Measurements from ENCODE around the gene PRPF31. TPM values are rescaled to one million over a fixed set of nuclear protein-coding genes. Genes with fewer than 3 reads are reported as not detected.

The PRPF31 gene
- total and polyA plus RNA-seq, 2 of the 13 experiments (the other 11 are each of a cell fraction or from before 2014, with no cell fraction given), result 23.8 to 63.8 TPM

GRCh38 chr19:54172471-54173358 lies 57.2 kb downstream of the PRPF31 start, which contains the start of gene TMC4:
TMC4 (minus strand) TSS chr19:54173160; CDS start chr19:54173117, 43 bp downstream.
- DNase-seq (ENCODE audit: low spot score) (no peak), ATAC-seq (peak; percentile 53), FAIRE-seq (no peak)
- no peaks in the 10 kb centered on the region for H3K27me3 ChIP-seq (ENCODE audit: control insufficient read depth in 1 of 2, insufficient read depth in 2 of 2, low read length in 2 of 2)
- H2AFZ ChIP-seq (ENCODE audit: low read length), result no peak within 1 kb of the TSS
- no peak within 1 kb of the TSS for H3K4me2 ChIP-seq (ENCODE audit: low read depth, low read length)
- in situ Hi-C loops (cut with HindIII; ENCODE audit: extremely low pct_ligation_motif_present, low pct_unique_long_range_greater_than_20kb), result no loop called here
- WGBS (ENCODE audit: low lambda C conversion rate), result 7% methylated on average over 7 of the region's 13 CpGs
- H3K79me2 ChIP-seq (ENCODE audit: insufficient read depth, low read length), result no peaks in the 10 kb centered on the region
- intact Hi-C loops (cut with micrococcal nuclease; ENCODE audit: unreplicated experiment), result no loop called here
- ChIA-PET CTCF (ENCODE audit: low intra/inter-chr PET ratio, low total read pairs) (no interaction called here), POLR2A (interaction anchor here (1.7 to 1.8 kb wide), 2 partner anchors 15 to 17 kb away, joined by 3 to 11 read pairs; partner anchors contain the start of gene MBOAT7)
- no peak within 1 kb of the TSS for H3K9ac ChIP-seq (ENCODE audit: insufficient read depth, low read depth, low read length)
- no peaks in the 10 kb centered on the region for H4K20me1 ChIP-seq (ENCODE audit: insufficient read depth, low read length)
- no peak within 1 kb of the TSS for H3K27ac ChIP-seq (ENCODE audit: extremely low read length, insufficient read depth, low read length)
- BruUV-seq (replicated peaks), result no TSS peak
- no peaks in the 10 kb centered on the region for H3K9me3 ChIP-seq (ENCODE audit: low read length)
- no peak within 1 kb of the TSS; a peak in 1 of 6 replicates for H3K4me3 ChIP-seq (replicated peaks in 1 of 3; ENCODE audit: insufficient read depth in 1 of 3, low read depth in 2 of 3, low read length in 3 of 3)
- peaks cover 12% of the 10 kb centered on the region; the same call in 1 of the 2 replicates for H3K4me1 ChIP-seq (ENCODE audit: insufficient read depth, low read length)
- H3K36me3 ChIP-seq (replicated peaks in 1 of 2; ENCODE audit: control insufficient read depth in 1 of 2, insufficient read depth in 2 of 2, low read length in 2 of 2), result no peaks in the 10 kb centered on the region; a peak in 1 of 5 replicates
- TF ChIP-seq ZNF770 (CRISPR knock-in tag; IDR thresholded peaks at IDR 0.05), result peak; percentile 56
- peak; percentile 79 for TF ChIP-seq NR2C2 (CRISPR knock-in tag; IDR thresholded peaks at IDR 0.05; ENCODE audit: borderline replicate concordance)
- TF ChIP-seq AGO1 (IDR thresholded peaks at IDR 0.05; ENCODE audit: low read depth, low read length, poor library complexity, severe bottlenecking), result peak; percentile 87
- 0 out of 2 replicates have a peak, but pooled peaks have one; percentile 41 for TF ChIP-seq ELF1 (CRISPR knock-in tag; IDR thresholded peaks at IDR 0.05)
- TF ChIP-seq ZFP36 (IDR thresholded peaks at IDR 0.05; ENCODE audit: borderline replicate concordance, low read depth, low read length, partially characterized antibody), result no peak
- TF ChIP-seq CERS6 (CRISPR knock-in tag; IDR thresholded peaks at IDR 0.05), result no peak
- TF ChIP-seq CBFB (CRISPR knock-in tag; IDR thresholded peaks at IDR 0.05), result 0 out of 2 replicates have a peak, but pooled peaks have one; percentile 43
- peak; percentile 80 for TF ChIP-seq ZSCAN22 (CRISPR knock-in tag; IDR thresholded peaks at IDR 0.05)
- TF ChIP-seq HNRNPLL (IDR thresholded peaks at IDR 0.05; ENCODE audit: low read depth, low read length, poor library complexity, severe bottlenecking), result no peak
- TF ChIP-seq ZNF143 (CRISPR knock-in tag; IDR thresholded peaks at IDR 0.05), result peak; percentile 76
- TF ChIP-seq KDM2A (CRISPR knock-in tag; IDR thresholded peaks at IDR 0.05; ENCODE audit: borderline replicate concordance, low read depth), result peak; percentile 83; the same call in 1 of the 2 replicates
- TF ChIP-seq HIVEP1 (CRISPR knock-in tag; IDR thresholded peaks at IDR 0.05), result peak; percentile 12; the same call in 1 of the 2 replicates
- no peak for TF ChIP-seq THYN1 (CRISPR knock-in tag; IDR thresholded peaks at IDR 0.05; ENCODE audit: borderline replicate concordance, low read depth)
- TF ChIP-seq MZF1 (CRISPR knock-in tag; IDR thresholded peaks at IDR 0.05; ENCODE audit: borderline replicate concordance), result no peak
- TF ChIP-seq RBM22 (optimal IDR thresholded peaks at IDR 0.05; ENCODE audit: low read length), result no peak
- TF ChIP-seq ZEB1 (IDR thresholded peaks at IDR 0.05; ENCODE audit: insufficient replicate concordance, low read depth), result peak; percentile 99
- 0 out of 4 replicates have a peak, but pooled peaks of 1 of the 2 experiments have one; percentile 36 for TF ChIP-seq POLR2A (IDR thresholded peaks at IDR 0.05; ENCODE audit: insufficient read depth in 1 of 2, low read depth in 2 of 2, low read length in 2 of 2)
- no peak for TF ChIP-seq NR2F6 (IDR thresholded peaks at IDR 0.05)
- no peak for TF ChIP-seq NR2F6 (CRISPR knock-in tag; IDR thresholded peaks at IDR 0.05)
- TF ChIP-seq IKZF5 (CRISPR knock-in tag; IDR thresholded peaks at IDR 0.05), result 0 out of 2 replicates have a peak, but pooled peaks have one; percentile 34
- no peak for TF ChIP-seq JUNB (CRISPR knock-in tag; IDR thresholded peaks at IDR 0.05; ENCODE audit: borderline replicate concordance)
